HL-60 (cell line): Measurements from ENCODE around the gene LCNL1.

Source experiments
- DNase-seq, 2 experiments: peaks; one replicate each; pipeline ENCODE4 v3.0.0-alpha.2; 2010 to 2020; ENCODE audit warnings: low read depth in 1 of 2, low spot score in 1 of 2
- H3K27ac ChIP-seq: fragments of 250-450 bp; sonication (Bioruptor Pico); replicated peaks from 2 replicates; pipeline ENCODE4 v1.5.1; 2020; ENCODE audit warnings: mild to moderate bottlenecking, moderate library complexity
- H3K27me3 ChIP-seq: fragments of 250-450 bp; sonication (Bioruptor Pico); 2 replicates; pipeline ENCODE4 v1.5.1; 2021; ENCODE audit warnings: mild to moderate bottlenecking, moderate library complexity; ENCODE audit not compliant: insufficient read depth, poor library complexity, severe bottlenecking
- H3K4me3 ChIP-seq: replicated peaks from 2 replicates; pipeline ENCODE4 v1.5.1; 2011; ENCODE audit warnings: mild to moderate bottlenecking, control low read depth, low read length; ENCODE audit not compliant: insufficient read depth
- CTCF ChIP-seq: IDR thresholded peaks from one replicate; pipeline ENCODE4 v1.5.1; 2011; ENCODE audit warnings: low read length, control low read depth, inconsistent platforms; ENCODE audit not compliant: insufficient read depth
- GABPA ChIP-seq: IDR thresholded peaks from 2 replicates; pipeline ENCODE4 v1.6.1; 2012; ENCODE audit warnings: low read depth
- POLR2AphosphoS5 ChIP-seq: IDR thresholded peaks from 2 replicates; pipeline ENCODE4 v1.6.1; 2012; ENCODE audit warnings: low read depth
- REST ChIP-seq: IDR thresholded peaks from 2 replicates; pipeline ENCODE4 v1.6.1; 2012; ENCODE audit warnings: low read depth; ENCODE audit not compliant: insufficient replicate concordance
- SPI1 ChIP-seq: IDR thresholded peaks from 2 replicates; pipeline ENCODE4 v1.6.1; 2012; ENCODE audit warnings: low read depth, mild to moderate bottlenecking, borderline replicate concordance

The LCNL1 gene

GRCh38 chr9:136955202-136955942 lies 27.4 kb upstream of the LCNL1 start:
- Histone ChIP-seq H3K27ac (no peak overlapping the region), H3K27me3 (no peaks in the 10 kb centered on the region), H3K4me3 (no peak overlapping the region)
- TF ChIP-seq POLR2AphosphoS5 (no peak), SPI1 (no peak), GABPA (no peak), REST (no peak), CTCF (no peak)
- no peak for DNase-seq

- H3K27ac ChIP-seq = no peak overlapping the region
- no peak for TF ChIP-seq CTCF
- TF ChIP-seq GABPA = no peak
- no peak for TF ChIP-seq POLR2AphosphoS5
- TF ChIP-seq REST = no peak
- no peak for TF ChIP-seq SPI1
- DNase-seq = no peak
- no peak overlapping the region for H3K4me3 ChIP-seq
- H3K27me3 ChIP-seq = no peaks in the 10 kb centered on the region
These were observed 26.9 kb upstream of the LCNL1 start for GRCh38 chr9:136955943-136956335.

- TF ChIP-seq SPI1 (no peak), POLR2AphosphoS5 (no peak), CTCF (no peak), GABPA (no peak), REST (no peak)
- Histone ChIP-seq H3K27ac (no peak overlapping the region), H3K27me3 (no peaks in the 10 kb centered on the region), H3K4me3 (no peak overlapping the region)
- no peak for DNase-seq
These were observed 26.2 kb upstream of the LCNL1 start for GRCh38 chr9:136956604-136957003.
